OCI-LY7 (cell line): ENCODE measurements around the gene OR2B2. TPM values are rescaled to one million over a fixed set of nuclear protein-coding genes. Genes with fewer than 3 reads are reported as not detected.

Experiments
- BruUV-seq: library from RNA; stranded (reverse); fragments of 400-500 nt; replicated peaks from 2 replicates; lab custom pipeline; 2021; lab: Mats Ljungman, UMichigan
- CTCF ChIA-PET: fragments of 300-600 bp; sonication (Branson Sonifier 250); formaldehyde crosslinking; loops from one replicate; lab custom pipeline; 2022; ENCODE audit warnings: antibody characterized with exemption; ENCODE audit not compliant: unreplicated experiment; lab: Charles Lee
- POLR2A ChIA-PET: fragments of 300-600 bp; sonication (Branson Sonifier 250); formaldehyde crosslinking; loops from one replicate; lab custom pipeline; 2022; ENCODE audit warnings: antibody characterized with exemption; lab: Charles Lee
- DNase-seq: peaks from one replicate; pipeline ENCODE4 v3.0.0-alpha.2; 2015; ENCODE audit warnings: low spot score
- H2AFZ ChIP-seq: fragments of 200-600 bp; sonication (generic), shearing (Covaris generic); 2 replicates; pipeline ENCODE4 v1.6.1; 2014; ENCODE audit warnings: mild to moderate bottlenecking, antibody characterized with exemption, low read length, moderate library complexity
- H3K27ac ChIP-seq: fragments of 200-600 bp; sonication (generic); 2 replicates; pipeline ENCODE4 v1.5.1; 2014; ENCODE audit warnings: mixed run types, low read depth, mild to moderate bottlenecking, moderate library complexity, low read length, inconsistent platforms; ENCODE audit not compliant: poor library complexity, severe bottlenecking
- H3K36me3 ChIP-seq: fragments of 200-600 bp; sonication (generic); 2 replicates; pipeline ENCODE4 v1.6.1; 2014; ENCODE audit warnings: mild to moderate bottlenecking, antibody characterized with exemption, low read length, moderate library complexity, mixed read lengths; ENCODE audit not compliant: insufficient read depth
- H3K4me1 ChIP-seq: fragments of 200-600 bp; sonication (generic); 2 replicates; pipeline ENCODE4 v1.5.1; 2014; ENCODE audit warnings: mild to moderate bottlenecking, low read length; ENCODE audit not compliant: insufficient read depth, poor library complexity, severe bottlenecking
- H3K4me2 ChIP-seq: fragments of 200-600 bp; sonication (generic); 2 replicates; pipeline ENCODE4 v1.6.1; 2014; ENCODE audit warnings: mild to moderate bottlenecking, low read length
- H3K4me3 ChIP-seq: fragments of 200-600 bp; sonication (generic); 2 replicates; pipeline ENCODE4 v1.5.1; 2014; ENCODE audit warnings: mild to moderate bottlenecking, low read depth, low read length; ENCODE audit not compliant: poor library complexity, severe bottlenecking
- H3K79me2 ChIP-seq: fragments of 200-600 bp; sonication (generic); 2 replicates; pipeline ENCODE4 v1.6.1; 2016; ENCODE audit warnings: low read depth, mild to moderate bottlenecking, low read length, moderate library complexity, mixed read lengths; ENCODE audit not compliant: insufficient read depth
- H3K9me2 ChIP-seq: fragments of 200-600 bp; sonication (generic); 2 replicates; pipeline ENCODE4 v1.6.1; 2016; ENCODE audit warnings: mild to moderate bottlenecking, low read length, mixed read lengths; ENCODE audit not compliant: insufficient read depth
- H3K9me3 ChIP-seq: fragments of 200-600 bp; sonication (generic); 2 replicates; pipeline ENCODE4 v1.6.1; 2014; ENCODE audit warnings: mild to moderate bottlenecking, mixed run types, low read length, mixed read lengths
- H4K20me1 ChIP-seq: fragments of 200-600 bp; sonication (generic); 2 replicates; pipeline ENCODE4 v1.6.1; 2014; ENCODE audit warnings: mild to moderate bottlenecking, antibody characterized with exemption, low read length, moderate library complexity, mixed read lengths; ENCODE audit not compliant: insufficient read depth
- CTCF ChIP-seq: fragments of 200-600 bp; sonication (generic); conservative IDR thresholded peaks from 2 replicates; pipeline ENCODE4 v1.5.1; 2014; ENCODE audit warnings: mild to moderate bottlenecking, antibody characterized with exemption, low read length, moderate library complexity, mixed read lengths
- EZH2phosphoT487 ChIP-seq: fragments of 200-600 bp; sonication (generic); IDR thresholded peaks from 2 replicates; pipeline ENCODE4 v1.6.1; 2018; ENCODE audit warnings: low read depth, borderline replicate concordance, mild to moderate bottlenecking, mixed run types, antibody characterized with exemption, low read length, moderate library complexity, mixed read lengths
- intact Hi-C: fragments of 100-400 bp; cut with micrococcal nuclease; formaldehyde crosslinking; loops from one replicate; pipeline ENCODE4 v1.10.0; 2022; ENCODE audit not compliant: unreplicated experiment
- total RNA-seq, 2 experiments: library from RNA; depleted of rRNA in 1 of 2; stranded (reverse); fragments of >200 nt in 1 of 2; shearing (Covaris generic) in 1 of 2; gene quantifications; 2 replicates each; pipeline ENCODE4 v1.2.3, GENCODE V29; 2014 to 2022

OR2B2 gene
- total RNA-seq, 2 experiments from 2014 or later = not detected

GRCh38 chr6:27867945-27868300, 44.3 kb downstream of the OR2B2 start:
- no peaks in the 10 kb centered on the region for H3K36me3 ChIP-seq
- H3K4me3 ChIP-seq = peak overlapping the region; percentile 67
- ChIA-PET CTCF (interaction anchor here (0.9 kb wide), 1 partner anchor 43 kb away, joined by 3 read pairs; no protein-coding TSS in a partner anchor), POLR2A (interaction anchor here (0.7 to 27.1 kb wide), 31 partner anchors 13 to 1842 kb away, joined by 3 to 1237 read pairs (median 10); a partner anchor contains a TSS)
- DNase-seq = peak; percentile 66
- BruUV-seq = no TSS peak
- no peaks in the 10 kb centered on the region for H3K9me2 ChIP-seq
- peaks cover 9% of the 10 kb centered on the region; the same call in 1 of the 2 replicates for H3K79me2 ChIP-seq
- H4K20me1 ChIP-seq = no peaks in the 10 kb centered on the region
- TF ChIP-seq EZH2phosphoT487 (no peak), CTCF (no peak)
- intact Hi-C loops = loop anchor here (2.0 to 5.0 kb wide), 5 partner anchors 729 to 1835 kb away; a partner anchor contains a TSS
- H3K9me3 ChIP-seq = no peaks in the 10 kb centered on the region
- peaks cover 57% of the 10 kb centered on the region for H3K4me1 ChIP-seq
- peak overlapping the region; percentile 71 for H3K4me2 ChIP-seq
- H3K27ac ChIP-seq = peak overlapping the region; percentile 99
- peak overlapping the region; percentile 20; the same call in 1 of the 2 replicates for H2AFZ ChIP-seq

- intact Hi-C loops = loop anchor here (2.0 to 5.0 kb wide), 5 partner anchors 728 to 1834 kb away; a partner anchor contains a TSS
- peak overlapping the region; percentile 67 for H3K4me3 ChIP-seq
- TSS peak; percentile 93 for BruUV-seq
These were observed 44.9 kb downstream of the OR2B2 start for GRCh38 chr6:27867051-27867944.

More at GRCh38 chr6:27867051-27867944, 44.9 kb downstream of the OR2B2 start:
- no peaks in the 10 kb centered on the region for H3K36me3 ChIP-seq
- CTCF ChIA-PET = interaction anchor here (0.5 to 0.9 kb wide), 3 partner anchors 29 to 739 kb away, joined by 3 read pairs; no protein-coding TSS in a partner anchor
- peak overlapping the region; percentile 99 for H3K27ac ChIP-seq
- TF ChIP-seq EZH2phosphoT487 (no peak), CTCF (no peak)
- no peaks in the 10 kb centered on the region for H3K9me3 ChIP-seq
- H3K4me1 ChIP-seq = peaks cover 57% of the 10 kb centered on the region
- H3K4me2 ChIP-seq = peak overlapping the region; percentile 71
- peak; percentile 91 for DNase-seq
- H2AFZ ChIP-seq = peak overlapping the region; percentile 20; the same call in 1 of the 2 replicates
- H3K9me2 ChIP-seq = no peaks in the 10 kb centered on the region
- peaks cover 14% of the 10 kb centered on the region; the same call in 1 of the 2 replicates for H3K79me2 ChIP-seq
- H4K20me1 ChIP-seq = no peaks in the 10 kb centered on the region
- POLR2A ChIA-PET = interaction anchor here (0.6 to 27.1 kb wide), 32 partner anchors 13 to 1841 kb away, joined by 3 to 1237 read pairs (median 7); a partner anchor contains a TSS
